ENCODE data around the gene ATP2A3. TPM values are rescaled to one million over a fixed set of nuclear protein-coding genes. Genes with fewer than 3 reads are reported as not detected.

Gene ATP2A3
- total RNA-seq, 1 donor from 2014 or later: 2.4 TPM

DNA sequence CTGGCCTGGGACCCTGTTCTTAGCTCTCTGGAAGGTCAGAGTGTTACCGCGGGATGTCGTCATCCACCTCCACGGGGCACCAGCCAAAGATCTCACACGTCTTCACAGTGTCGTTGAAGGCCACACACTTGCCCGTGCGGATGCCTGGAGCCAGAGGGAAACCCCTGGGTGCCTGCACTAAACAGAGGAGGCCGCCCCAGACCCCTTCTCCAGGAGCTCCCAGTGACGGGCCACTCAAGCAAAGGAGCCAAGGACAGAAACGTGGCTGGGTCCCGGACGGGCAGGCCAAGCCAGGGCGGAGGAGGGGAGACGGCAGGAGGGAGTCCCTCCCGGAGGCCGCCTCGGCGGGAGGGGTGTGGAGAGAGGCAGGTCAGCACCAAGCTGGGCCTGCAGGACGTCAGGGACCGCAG is 60.4 kb downstream of the ATP2A3 start:
- DNase-seq (ENCODE audit: low read depth): no peak
- TF ChIP-seq, protein P1, sequence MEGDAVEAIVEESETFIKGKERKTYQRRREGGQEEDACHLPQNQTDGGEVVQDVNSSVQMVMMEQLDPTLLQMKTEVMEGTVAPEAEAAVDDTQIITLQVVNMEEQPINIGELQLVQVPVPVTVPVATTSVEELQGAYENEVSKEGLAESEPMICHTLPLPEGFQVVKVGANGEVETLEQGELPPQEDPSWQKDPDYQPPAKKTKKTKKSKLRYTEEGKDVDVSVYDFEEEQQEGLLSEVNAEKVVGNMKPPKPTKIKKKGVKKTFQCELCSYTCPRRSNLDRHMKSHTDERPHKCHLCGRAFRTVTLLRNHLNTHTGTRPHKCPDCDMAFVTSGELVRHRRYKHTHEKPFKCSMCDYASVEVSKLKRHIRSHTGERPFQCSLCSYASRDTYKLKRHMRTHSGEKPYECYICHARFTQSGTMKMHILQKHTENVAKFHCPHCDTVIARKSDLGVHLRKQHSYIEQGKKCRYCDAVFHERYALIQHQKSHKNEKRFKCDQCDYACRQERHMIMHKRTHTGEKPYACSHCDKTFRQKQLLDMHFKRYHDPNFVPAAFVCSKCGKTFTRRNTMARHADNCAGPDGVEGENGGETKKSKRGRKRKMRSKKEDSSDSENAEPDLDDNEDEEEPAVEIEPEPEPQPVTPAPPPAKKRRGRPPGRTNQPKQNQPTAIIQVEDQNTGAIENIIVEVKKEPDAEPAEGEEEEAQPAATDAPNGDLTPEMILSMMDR (conservative IDR thresholded peaks at IDR 0.05; ENCODE audit: low read depth, low read length): no peak
- H3K4me3 ChIP-seq (ENCODE audit: low read depth, low read length): no peak overlapping the region

- TF ChIP-seq, protein P1 (conservative IDR thresholded peaks at IDR 0.05; ENCODE audit: low read depth, low read length): no peak
- no peak for DNase-seq (ENCODE audit: low read depth)
- H3K4me3 ChIP-seq (ENCODE audit: low read depth, low read length): no peak overlapping the region
Observed at GRCh38 chr17:3903051-3903825, 61.0 kb downstream of the ATP2A3 start.

- TF ChIP-seq, protein P1 (conservative IDR thresholded peaks at IDR 0.05; ENCODE audit: low read depth, low read length): no peak
- H3K4me3 ChIP-seq (ENCODE audit: low read depth, low read length): no peak overlapping the region
- DNase-seq (ENCODE audit: low read depth): no peak
Observed at GRCh38 chr17:3900646-3901045, 63.6 kb downstream of the ATP2A3 start.

GRCh38 chr17:3897731-3898130 is 66.5 kb downstream of the ATP2A3 start:
- no peak for DNase-seq (ENCODE audit: low read depth)
- H3K4me3 ChIP-seq (ENCODE audit: low read depth, low read length): no peak overlapping the region
- TF ChIP-seq, protein P1 (conservative IDR thresholded peaks at IDR 0.05; ENCODE audit: low read depth, low read length): no peak

DNA sequence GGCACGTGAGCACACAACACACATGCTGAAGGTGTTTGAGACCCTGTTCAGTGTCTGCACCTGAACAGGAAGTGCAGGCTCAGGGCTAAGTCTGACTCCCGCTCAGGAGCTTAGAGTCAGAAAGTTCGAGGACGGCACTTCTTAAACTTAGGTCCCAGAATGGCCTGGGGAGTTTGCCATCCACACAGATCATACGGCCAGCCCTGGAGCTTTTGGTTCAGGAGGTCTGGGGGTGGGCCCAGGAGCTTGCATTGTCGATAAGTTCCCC is 67.3 kb downstream of the ATP2A3 start:
- no peak for DNase-seq (ENCODE audit: low read depth)
- no peak overlapping the region for H3K4me3 ChIP-seq (ENCODE audit: low read depth, low read length)
- TF ChIP-seq, protein P1 (conservative IDR thresholded peaks at IDR 0.05; ENCODE audit: low read depth, low read length): no peak

DNA sequence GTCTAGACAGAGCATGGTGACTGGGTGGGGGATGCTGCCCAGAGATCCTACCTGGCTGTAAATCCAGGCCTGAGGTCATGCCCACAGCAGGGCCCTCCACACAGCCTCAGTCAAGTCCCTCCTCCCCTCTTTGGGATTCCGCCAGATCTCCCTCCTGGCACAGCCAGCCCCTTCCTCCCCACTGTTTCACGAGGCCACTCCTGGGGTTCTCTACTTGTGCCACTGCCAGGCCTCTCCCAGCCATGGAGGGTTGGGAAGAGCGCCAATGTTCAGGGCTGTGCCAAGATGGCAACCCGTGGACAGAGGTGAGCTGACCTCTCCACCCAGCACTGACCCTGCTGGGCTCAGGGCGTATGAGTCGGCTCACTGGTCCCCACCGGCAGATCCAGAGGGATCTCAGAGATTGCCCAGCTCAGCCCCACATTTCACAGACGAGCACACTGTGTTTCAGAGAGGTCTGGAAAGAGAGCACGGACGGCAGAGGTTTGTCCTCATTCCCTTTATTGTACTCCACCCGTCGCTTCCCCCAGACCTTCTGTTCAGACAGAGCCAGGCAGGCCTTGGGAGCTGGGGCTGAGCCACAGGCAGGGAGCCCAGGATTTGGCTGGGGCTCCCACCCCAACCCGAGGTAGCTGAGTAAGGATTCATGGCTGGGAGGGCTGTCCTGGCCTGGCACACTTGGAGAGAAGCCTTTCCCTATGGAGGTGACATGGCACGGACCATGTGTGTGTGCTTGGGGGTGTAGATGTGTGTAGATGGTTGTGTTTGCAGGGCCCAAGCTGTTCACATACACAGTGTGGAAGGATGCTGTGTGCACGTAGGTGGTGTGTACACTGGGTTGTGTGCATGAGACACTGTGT is 67.9 kb downstream of the ATP2A3 start:
- DNase-seq (ENCODE audit: low read depth): no peak
- TF ChIP-seq, protein P1 (conservative IDR thresholded peaks at IDR 0.05; ENCODE audit: low read depth, low read length): no peak

More for the DNA sequence above, 67.9 kb downstream of the ATP2A3 start:
- H3K4me3 ChIP-seq (ENCODE audit: low read depth, low read length): no peak overlapping the region
